ENCODE results near the gene HOXA3. TPM values are rescaled to one million over a fixed set of nuclear protein-coding genes. Genes with fewer than 3 reads are reported as not detected.

Gene HOXA3
- total RNA-seq, 1 donor from 2014 or later: 209 TPM

- Mint-ChIP-seq H3K4me3 (peak overlapping the region; percentile 87), H3K27ac (peak overlapping the region; percentile 76), H3K9me3 (no peaks in the 10 kb centered on the region), H3K4me1 (peaks cover 67% of the 10 kb centered on the region), H3K27me3 (ENCODE audit: low read depth) (peaks cover 65% of the 10 kb centered on the region), H3K36me3 (peaks cover 13% of the 10 kb centered on the region)
- no peak for TF ChIP-seq CTCF (IDR thresholded peaks at IDR 0.05; ENCODE audit: unreplicated experiment)
- peak in 1 of 2 experiments; percentile 33 for DNase-seq (ENCODE audit: low spot score in 2 of 2, unreplicated experiment in 2 of 2)
Measured at GRCh38 chr7:27153526-27153925, 1.1 kb upstream of the HOXA3 start.

GRCh38 chr7:27152816-27153442, 546 bp upstream of the HOXA3 start:
- Mint-ChIP-seq H3K27me3 (ENCODE audit: low read depth) (peaks cover 59% of the 10 kb centered on the region), H3K4me1 (peaks cover 68% of the 10 kb centered on the region), H3K4me3 (peak overlapping the region; percentile 87), H3K27ac (peak overlapping the region; percentile 99), H3K36me3 (peaks cover 11% of the 10 kb centered on the region), H3K9me3 (no peaks in the 10 kb centered on the region)
- TF ChIP-seq CTCF (IDR thresholded peaks at IDR 0.05; ENCODE audit: unreplicated experiment): no peak
- no peak for DNase-seq (ENCODE audit: low spot score in 2 of 2, unreplicated experiment in 2 of 2)

GRCh38 chr7:27151341-27151930, 947 bp downstream of the HOXA3 start:
- peak overlapping the region; percentile 87 for H3K4me3 Mint-ChIP-seq
- H3K36me3 Mint-ChIP-seq: peaks cover 13% of the 10 kb centered on the region
- H3K27me3 Mint-ChIP-seq (ENCODE audit: low read depth): peaks cover 46% of the 10 kb centered on the region
- TF ChIP-seq CTCF (IDR thresholded peaks at IDR 0.05; ENCODE audit: unreplicated experiment): no peak
- H3K4me1 Mint-ChIP-seq: peaks cover 70% of the 10 kb centered on the region
- H3K9me3 Mint-ChIP-seq: no peaks in the 10 kb centered on the region
- peak in 1 of 2 experiments; percentile 57 for DNase-seq (ENCODE audit: low spot score in 2 of 2, unreplicated experiment in 2 of 2)
- peak overlapping the region; percentile 99 for H3K27ac Mint-ChIP-seq

GRCh38 chr7:27150568-27151340, 1.6 kb downstream of the HOXA3 start:
- Mint-ChIP-seq H3K4me1 (peaks cover 77% of the 10 kb centered on the region), H3K27ac (peak overlapping the region; percentile 99), H3K27me3 (ENCODE audit: low read depth) (peaks cover 42% of the 10 kb centered on the region), H3K36me3 (peaks cover 13% of the 10 kb centered on the region), H3K9me3 (no peaks in the 10 kb centered on the region), H3K4me3 (peak overlapping the region; percentile 87)
- peak; percentile 88 for TF ChIP-seq CTCF (IDR thresholded peaks at IDR 0.05; ENCODE audit: unreplicated experiment)
- DNase-seq (ENCODE audit: low spot score in 2 of 2, unreplicated experiment in 2 of 2): peak in 1 of 2 experiments; percentile 87

GRCh38 chr7:27149842-27150567, 2.4 kb downstream of the HOXA3 start:
- Mint-ChIP-seq H3K27ac (peak overlapping the region; percentile 99), H3K4me1 (peaks cover 78% of the 10 kb centered on the region), H3K27me3 (ENCODE audit: low read depth) (peaks cover 35% of the 10 kb centered on the region), H3K4me3 (peak overlapping the region; percentile 87), H3K9me3 (no peaks in the 10 kb centered on the region), H3K36me3 (peaks cover 17% of the 10 kb centered on the region)
- TF ChIP-seq CTCF (IDR thresholded peaks at IDR 0.05; ENCODE audit: unreplicated experiment): no peak
- DNase-seq (ENCODE audit: low spot score in 2 of 2, unreplicated experiment in 2 of 2): peak in 1 of 2 experiments; percentile 46

Data from mesothelial cell of epicardium (in vitro differentiated cells).